HEK293 (cell line): ENCODE measurements around the gene PPP1R3G.

Experiments
- CTCF ChIA-PET: fragments of 350-600 bp; formaldehyde crosslinking; extraction: SDS; loops from one replicate; lab custom pipeline; 2021; ENCODE audit warnings: antibody characterized with exemption; lab: Yijun Ruan, JAX
- POLR2A ChIA-PET: fragments of 300-600 bp; formaldehyde crosslinking; extraction: SDS; loops from one replicate; lab custom pipeline; 2020; ENCODE audit warnings: antibody characterized with exemption, inconsistent platforms; lab: Yijun Ruan, JAX
- H3K27ac ChIP-seq: fragments of 200-500 bp; sonication (Bioruptor generic); 2 replicates; pipeline ENCODE4 v1.5.1; 2014; ENCODE audit warnings: low read depth, low read length, control low read depth, inconsistent platforms; ENCODE audit errors: extremely low read depth
- H3K36me3 ChIP-seq, 2 experiments: fragments of 200-500 bp in 1 of 2; sonication (Bioruptor generic) in 1 of 2; 1 replicate in 1 of 2; 2 replicates in 1 of 2; pipeline ENCODE4 v1.5.1; 2014 to 2017; ENCODE audit warnings: inconsistent platforms in 2 of 2, low read length in 2 of 2; ENCODE audit not compliant: control insufficient read depth in 2 of 2, insufficient read depth in 1 of 2
- H3K4me1 ChIP-seq: fragments of 200-500 bp; sonication (Bioruptor generic); 2 replicates; pipeline ENCODE4 v1.5.1; 2014; ENCODE audit warnings: mild to moderate bottlenecking, low read length, inconsistent platforms; ENCODE audit not compliant: control insufficient read depth, insufficient read depth
- H3K4me3 ChIP-seq: 2 replicates; pipeline ENCODE4 v1.5.1; 2011; ENCODE audit warnings: low read depth, mild to moderate bottlenecking, control low read depth, low read length, moderate library complexity
- H3K9me3 ChIP-seq: fragments of 200-500 bp; sonication (Bioruptor generic); 2 replicates; pipeline ENCODE4 v1.5.1; 2014; ENCODE audit warnings: low read depth, low read length, inconsistent platforms; ENCODE audit not compliant: control insufficient read depth, insufficient read depth
- BCL11B ChIP-seq: fragments of 450-650 bp; formaldehyde crosslinking; IDR thresholded peaks from 2 replicates; pipeline ENCODE4 v1.5.1; 2016; ENCODE audit warnings: low read depth, missing biosample characterization, missing genetic modification characterization
- HOXD13 ChIP-seq: sonication (generic); formaldehyde crosslinking; IDR thresholded peaks from 2 replicates; pipeline ENCODE4 v1.8.0; 2022; ENCODE audit warnings: missing genetic modification reagents, borderline replicate concordance
- PRDM6 ChIP-seq: fragments of 450-650 bp; formaldehyde crosslinking; IDR thresholded peaks from 2 replicates; pipeline ENCODE4 v1.5.1; 2017; ENCODE audit warnings: missing biosample characterization, missing genetic modification characterization
- RBAK ChIP-seq: fragments of 450-650 bp; formaldehyde crosslinking; IDR thresholded peaks from 2 replicates; pipeline ENCODE4 v1.5.1; 2016; ENCODE audit warnings: missing biosample characterization, missing genetic modification characterization
- SP2 ChIP-seq: fragments of 450-650 bp; formaldehyde crosslinking; IDR thresholded peaks from 2 replicates; pipeline ENCODE4 v1.5.1; 2016; ENCODE audit warnings: missing biosample characterization, missing genetic modification characterization
- ZBTB48 ChIP-seq: fragments of 450-650 bp; formaldehyde crosslinking; IDR thresholded peaks from 2 replicates; pipeline ENCODE4 v1.5.1; 2016; ENCODE audit warnings: missing biosample characterization, missing genetic modification characterization
- ZBTB8A ChIP-seq: fragments of 450-650 bp; formaldehyde crosslinking; IDR thresholded peaks from 2 replicates; pipeline ENCODE4 v1.5.1; 2016; ENCODE audit warnings: missing biosample characterization, missing genetic modification characterization
- ZNF114 ChIP-seq: fragments of 450-650 bp; formaldehyde crosslinking; IDR thresholded peaks from 2 replicates; pipeline ENCODE4 v1.5.0; 2017; ENCODE audit warnings: missing biosample characterization, missing genetic modification characterization
- ZNF121 ChIP-seq: fragments of 450-650 bp; formaldehyde crosslinking; IDR thresholded peaks from 2 replicates; pipeline ENCODE4 v1.5.1; 2016; ENCODE audit warnings: missing biosample characterization, missing genetic modification characterization
- ZNF2 ChIP-seq: fragments of 450-650 bp; formaldehyde crosslinking; IDR thresholded peaks from 2 replicates; pipeline ENCODE4 v1.5.1; 2016; ENCODE audit warnings: missing biosample characterization, missing genetic modification characterization
- ZNF24 ChIP-seq: fragments of 450-650 bp; formaldehyde crosslinking; IDR thresholded peaks from 2 replicates; pipeline ENCODE4 v1.5.1; 2016; ENCODE audit warnings: missing biosample characterization, missing genetic modification characterization
- ZNF311 ChIP-seq: fragments of 450-650 bp; formaldehyde crosslinking; IDR thresholded peaks from 2 replicates; pipeline ENCODE4 v1.5.1; 2017; ENCODE audit warnings: missing biosample characterization, missing genetic modification characterization, borderline replicate concordance
- ZNF416 ChIP-seq: fragments of 450-650 bp; formaldehyde crosslinking; IDR thresholded peaks from 2 replicates; pipeline ENCODE4 v1.5.1; 2016; ENCODE audit warnings: missing biosample characterization, missing genetic modification characterization
- ZNF426 ChIP-seq: fragments of 450-650 bp; formaldehyde crosslinking; IDR thresholded peaks from 2 replicates; pipeline ENCODE4 v1.5.1; 2017; ENCODE audit warnings: missing biosample characterization, missing genetic modification characterization, mild to moderate bottlenecking, inconsistent platforms, moderate library complexity
- ZNF433 ChIP-seq: fragments of 450-650 bp; formaldehyde crosslinking; IDR thresholded peaks from 2 replicates; pipeline ENCODE4 v1.5.1; 2016; ENCODE audit warnings: missing biosample characterization, missing genetic modification characterization, low read depth
- ZNF521 ChIP-seq: fragments of 450-650 bp; formaldehyde crosslinking; IDR thresholded peaks from 2 replicates; pipeline ENCODE4 v1.5.1; 2017; ENCODE audit warnings: missing biosample characterization, mild to moderate bottlenecking, missing genetic modification characterization
- ZNF555 ChIP-seq: fragments of 450-650 bp; formaldehyde crosslinking; conservative IDR thresholded peaks from 2 replicates; pipeline ENCODE4 v1.5.1; 2017; ENCODE audit warnings: missing biosample characterization, mild to moderate bottlenecking, missing genetic modification characterization, inconsistent platforms
- ZNF600 ChIP-seq: fragments of 450-650 bp; formaldehyde crosslinking; IDR thresholded peaks from 2 replicates; pipeline ENCODE4 v1.5.1; 2016; ENCODE audit warnings: missing biosample characterization, missing genetic modification characterization
- ZNF624 ChIP-seq: fragments of 450-650 bp; formaldehyde crosslinking; IDR thresholded peaks from 2 replicates; pipeline ENCODE4 v1.5.1; 2017; ENCODE audit warnings: missing biosample characterization, missing genetic modification characterization
- ZNF677 ChIP-seq: fragments of 450-650 bp; IDR thresholded peaks from 2 replicates; pipeline ENCODE4 v1.5.0; 2018; ENCODE audit warnings: missing biosample characterization, mild to moderate bottlenecking, missing genetic modification characterization, moderate library complexity
- ZSCAN30 ChIP-seq: fragments of 450-650 bp; IDR thresholded peaks from 2 replicates; pipeline ENCODE4 v1.5.1; 2018; ENCODE audit warnings: missing biosample characterization, mild to moderate bottlenecking, missing genetic modification characterization, moderate library complexity
- TF ChIP-seq, protein P1 (sequence below): fragments of 450-650 bp; formaldehyde crosslinking; IDR thresholded peaks from 2 replicates; pipeline ENCODE4 v1.5.1; 2016; ENCODE audit warnings: missing biosample characterization, missing genetic modification characterization
- TF ChIP-seq, protein P2 (sequence below): IDR thresholded peaks from 2 replicates; pipeline ENCODE4 v1.6.1; 2011; ENCODE audit warnings: mild to moderate bottlenecking, low read depth, low read length, borderline replicate concordance
- TF ChIP-seq, protein P3 (sequence below): fragments of 450-650 bp; formaldehyde crosslinking; IDR thresholded peaks from 2 replicates; pipeline ENCODE4 v1.5.1; 2017; ENCODE audit warnings: missing biosample characterization, missing genetic modification characterization
- TF ChIP-seq, protein P4 (sequence below): sonication (generic); formaldehyde crosslinking; IDR thresholded peaks from 2 replicates; pipeline ENCODE4 v1.8.1; 2022; ENCODE audit warnings: mild to moderate bottlenecking, moderate library complexity, missing genetic modification reagents

PPP1R3G gene

DNA sequence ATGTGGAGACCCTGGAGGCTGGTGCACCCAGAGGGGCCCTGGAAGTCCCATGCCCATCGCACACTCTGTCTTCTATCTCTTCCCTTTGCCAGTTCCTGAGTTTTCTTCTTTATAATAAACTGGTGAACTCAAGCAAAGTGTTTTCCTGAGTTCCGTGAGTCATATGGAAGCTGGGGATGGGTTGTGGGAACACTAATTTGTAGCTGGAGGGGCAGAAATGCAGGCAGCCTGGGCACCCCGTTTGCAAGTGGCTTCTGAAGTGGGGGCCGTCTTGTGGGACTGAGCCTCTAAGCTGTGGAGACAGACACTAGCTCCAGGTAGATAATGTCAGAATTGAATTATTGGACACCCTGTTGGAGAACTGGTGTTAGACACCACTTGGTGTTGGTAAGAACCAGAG, 3.2 kb upstream of the PPP1R3G start:
- CTCF ChIA-PET = interaction anchor here (0.6 to 1.2 kb wide), 3 partner anchors 24 to 64 kb away, joined by 3 read pairs; no protein-coding TSS in a partner anchor
- H3K4me1 ChIP-seq = no peaks in the 10 kb centered on the region
- POLR2A ChIA-PET = no interaction called here
- no peak for TF ChIP-seq ZNF24
- no peak for TF ChIP-seq ZNF121 (tag by site-specific recombination)
- TF ChIP-seq ZSCAN30 (tag by site-specific recombination) = no peak
- no peak for TF ChIP-seq ZNF311 (tag by site-specific recombination)
- TF ChIP-seq, protein P1, sequence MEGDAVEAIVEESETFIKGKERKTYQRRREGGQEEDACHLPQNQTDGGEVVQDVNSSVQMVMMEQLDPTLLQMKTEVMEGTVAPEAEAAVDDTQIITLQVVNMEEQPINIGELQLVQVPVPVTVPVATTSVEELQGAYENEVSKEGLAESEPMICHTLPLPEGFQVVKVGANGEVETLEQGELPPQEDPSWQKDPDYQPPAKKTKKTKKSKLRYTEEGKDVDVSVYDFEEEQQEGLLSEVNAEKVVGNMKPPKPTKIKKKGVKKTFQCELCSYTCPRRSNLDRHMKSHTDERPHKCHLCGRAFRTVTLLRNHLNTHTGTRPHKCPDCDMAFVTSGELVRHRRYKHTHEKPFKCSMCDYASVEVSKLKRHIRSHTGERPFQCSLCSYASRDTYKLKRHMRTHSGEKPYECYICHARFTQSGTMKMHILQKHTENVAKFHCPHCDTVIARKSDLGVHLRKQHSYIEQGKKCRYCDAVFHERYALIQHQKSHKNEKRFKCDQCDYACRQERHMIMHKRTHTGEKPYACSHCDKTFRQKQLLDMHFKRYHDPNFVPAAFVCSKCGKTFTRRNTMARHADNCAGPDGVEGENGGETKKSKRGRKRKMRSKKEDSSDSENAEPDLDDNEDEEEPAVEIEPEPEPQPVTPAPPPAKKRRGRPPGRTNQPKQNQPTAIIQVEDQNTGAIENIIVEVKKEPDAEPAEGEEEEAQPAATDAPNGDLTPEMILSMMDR (tag by site-specific recombination) = no peak
- no peak for TF ChIP-seq ZNF2 (tag by site-specific recombination)
- TF ChIP-seq, all 188 proteins: peak for 0
- H3K27ac ChIP-seq = no peak overlapping the region
- no peaks in the 10 kb centered on the region for H3K9me3 ChIP-seq
- no peak overlapping the region for H3K4me3 ChIP-seq
- no peaks in the 10 kb centered on the region for H3K36me3 ChIP-seq

DNA sequence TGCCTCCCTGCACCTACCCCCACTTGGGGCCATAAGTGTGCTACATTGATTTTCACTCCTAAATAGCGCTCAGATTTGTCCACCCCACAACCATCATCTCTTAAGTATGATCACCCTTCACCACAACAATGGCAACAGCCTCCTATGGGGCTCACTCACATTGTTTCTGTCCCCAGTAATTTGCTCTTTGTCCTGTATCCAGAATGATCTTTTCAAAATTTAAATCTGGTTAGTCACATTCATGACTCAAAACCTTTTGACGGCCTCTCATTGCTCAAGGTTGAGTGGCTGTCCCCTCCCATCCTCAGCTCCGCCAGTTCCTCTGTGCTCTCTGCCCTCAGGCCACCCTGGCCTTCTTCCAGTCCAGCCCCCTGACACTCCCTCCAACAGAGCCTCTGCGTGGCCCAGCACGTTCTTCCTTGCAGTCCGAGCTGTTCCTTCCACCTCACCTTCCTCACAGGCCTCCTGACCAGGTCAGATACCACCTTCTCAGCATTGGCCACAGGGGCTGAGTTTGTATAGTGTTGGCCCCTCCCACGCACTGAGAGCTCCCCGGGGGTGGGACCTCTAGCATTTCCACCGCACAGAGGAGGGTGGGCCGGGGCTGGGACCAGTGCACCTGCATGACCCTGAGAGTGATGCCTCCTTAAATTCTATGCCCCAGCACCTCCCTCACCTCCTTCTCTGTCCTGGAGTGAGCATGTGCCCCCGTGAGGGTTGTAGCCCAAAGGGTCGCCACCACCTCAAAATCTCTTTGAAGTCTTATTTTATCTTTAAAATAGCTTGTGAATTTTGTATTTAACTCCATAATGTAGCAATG, 2.4 kb upstream of the PPP1R3G start:
- Histone ChIP-seq H3K4me1 (no peaks in the 10 kb centered on the region), H3K36me3 (no peaks in the 10 kb centered on the region), H3K27ac (no peak overlapping the region), H3K9me3 (no peaks in the 10 kb centered on the region)
- CTCF ChIA-PET = interaction anchor here (0.6 to 1.2 kb wide), 5 partner anchors 25 to 800 kb away, joined by 3 to 4 read pairs (median 3); no protein-coding TSS in a partner anchor
- 0 out of 2 replicates have a peak, but pooled peaks have one; percentile 29 for TF ChIP-seq HOXD13 (CRISPR knock-in tag)
- no peak for TF ChIP-seq BCL11B (tag by site-specific recombination)
- TF ChIP-seq, protein P2, sequence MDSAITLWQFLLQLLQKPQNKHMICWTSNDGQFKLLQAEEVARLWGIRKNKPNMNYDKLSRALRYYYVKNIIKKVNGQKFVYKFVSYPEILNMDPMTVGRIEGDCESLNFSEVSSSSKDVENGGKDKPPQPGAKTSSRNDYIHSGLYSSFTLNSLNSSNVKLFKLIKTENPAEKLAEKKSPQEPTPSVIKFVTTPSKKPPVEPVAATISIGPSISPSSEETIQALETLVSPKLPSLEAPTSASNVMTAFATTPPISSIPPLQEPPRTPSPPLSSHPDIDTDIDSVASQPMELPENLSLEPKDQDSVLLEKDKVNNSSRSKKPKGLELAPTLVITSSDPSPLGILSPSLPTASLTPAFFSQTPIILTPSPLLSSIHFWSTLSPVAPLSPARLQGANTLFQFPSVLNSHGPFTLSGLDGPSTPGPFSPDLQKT = no peak
- TF ChIP-seq ZNF600 = no peak
- no peak for TF ChIP-seq ZNF114
- TF ChIP-seq ZNF521 (tag by site-specific recombination) = no peak
- TF ChIP-seq ZNF555 (tag by site-specific recombination) = no peak
- no peak for TF ChIP-seq ZNF416 (tag by site-specific recombination)
- TF ChIP-seq, all 188 proteins: peak for 1
- POLR2A ChIA-PET = interaction anchor here (0.6 kb wide), 2 partner anchors 25 to 1044 kb away, joined by 3 to 4 read pairs; no protein-coding TSS in a partner anchor
- no peak overlapping the region for H3K4me3 ChIP-seq

DNA sequence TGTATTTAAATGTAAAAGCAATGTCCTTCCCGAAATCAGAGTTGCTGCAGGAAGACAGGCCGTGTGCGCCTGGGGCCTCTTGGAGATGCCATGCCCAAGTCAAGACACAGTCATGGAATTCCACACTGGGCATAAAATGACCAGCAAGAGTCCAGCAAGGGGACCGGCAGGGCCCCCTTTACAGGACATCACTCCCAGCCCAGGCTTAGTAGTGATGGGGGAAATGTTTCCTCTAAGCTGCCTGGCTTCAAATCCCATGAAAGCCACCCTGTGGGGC, 1.9 kb upstream of the PPP1R3G start:
- POLR2A ChIA-PET = no interaction called here
- Histone ChIP-seq H3K4me1 (no peaks in the 10 kb centered on the region), H3K36me3 (no peaks in the 10 kb centered on the region), H3K27ac (no peak overlapping the region), H3K4me3 (no peak overlapping the region), H3K9me3 (no peaks in the 10 kb centered on the region)
- CTCF ChIA-PET = interaction anchor here (0.6 to 1.2 kb wide), 3 partner anchors 52 to 801 kb away, joined by 3 to 4 read pairs (median 3); no protein-coding TSS in a partner anchor
- TF ChIP-seq SP2 (tag by site-specific recombination) (no peak), ZNF433 (tag by site-specific recombination) (no peak), RBAK (tag by site-specific recombination) (no peak), ZNF426 (tag by site-specific recombination) (no peak), ZBTB8A (tag by site-specific recombination) (no peak), ZBTB48 (tag by site-specific recombination) (no peak), PRDM6 (tag by site-specific recombination) (no peak), ZNF624 (tag by site-specific recombination) (no peak), ZNF677 (no peak)
- TF ChIP-seq, protein P3, sequence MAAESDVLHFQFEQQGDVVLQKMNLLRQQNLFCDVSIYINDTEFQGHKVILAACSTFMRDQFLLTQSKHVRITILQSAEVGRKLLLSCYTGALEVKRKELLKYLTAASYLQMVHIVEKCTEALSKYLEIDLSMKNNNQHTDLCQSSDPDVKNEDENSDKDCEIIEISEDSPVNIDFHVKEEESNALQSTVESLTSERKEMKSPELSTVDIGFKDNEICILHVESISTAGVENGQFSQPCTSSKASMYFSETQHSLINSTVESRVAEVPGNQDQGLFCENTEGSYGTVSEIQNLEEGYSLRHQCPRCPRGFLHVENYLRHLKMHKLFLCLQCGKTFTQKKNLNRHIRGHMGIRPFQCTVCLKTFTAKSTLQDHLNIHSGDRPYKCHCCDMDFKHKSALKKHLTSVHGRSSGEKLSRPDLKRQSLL (tag by site-specific recombination) = no peak
- TF ChIP-seq, protein P4, sequence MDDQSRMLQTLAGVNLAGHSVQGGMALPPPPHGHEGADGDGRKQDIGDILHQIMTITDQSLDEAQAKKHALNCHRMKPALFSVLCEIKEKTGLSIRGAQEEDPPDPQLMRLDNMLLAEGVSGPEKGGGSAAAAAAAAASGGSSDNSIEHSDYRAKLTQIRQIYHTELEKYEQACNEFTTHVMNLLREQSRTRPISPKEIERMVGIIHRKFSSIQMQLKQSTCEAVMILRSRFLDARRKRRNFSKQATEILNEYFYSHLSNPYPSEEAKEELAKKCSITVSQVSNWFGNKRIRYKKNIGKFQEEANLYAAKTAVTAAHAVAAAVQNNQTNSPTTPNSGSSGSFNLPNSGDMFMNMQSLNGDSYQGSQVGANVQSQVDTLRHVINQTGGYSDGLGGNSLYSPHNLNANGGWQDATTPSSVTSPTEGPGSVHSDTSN = no peak
